Measurements from ENCODE around the gene DNAJC18. TPM values are rescaled to one million over a fixed set of nuclear protein-coding genes. Genes with fewer than 3 reads are reported as not detected.
A peak's percentile ranks its signal among the peaks of the same experiment; 100 is the strongest.

Gene DNAJC18
- total and polyA plus RNA-seq, 2 experiments from 2014 or later, result 13.4 to 18.9 TPM

GRCh38 chr5:139406963-139407362 lies 32.4 kb downstream of the DNAJC18 start (continued):
- no peak for TF ChIP-seq ZNF462 (CRISPR knock-in tag; IDR thresholded peaks at IDR 0.05)

- ATAC-seq (peak; percentile 6), DNase-seq (ENCODE audit: low spot score) (no peak)
- H2AFZ ChIP-seq, result peak overlapping the region; percentile 92
- peak overlapping the region; percentile 81 for H3K4me2 ChIP-seq
- peak overlapping the region; percentile 100 for H3K27ac Mint-ChIP-seq
- H3K27me3 ChIP-seq (ENCODE audit: insufficient read depth), result no peaks in the 10 kb centered on the region
- H3K4me3 Mint-ChIP-seq, result peak overlapping the region; percentile 95
- 0 out of 2 replicates have a peak, but pooled peaks cover 3% of the 10 kb centered on the region for H3K79me2 ChIP-seq (replicated peaks; ENCODE audit: insufficient read depth)
- peaks cover 16% of the 10 kb centered on the region for H3K4me1 ChIP-seq (ENCODE audit: insufficient read depth)
- H3K9me2 ChIP-seq (ENCODE audit: insufficient read depth), result no peaks in the 10 kb centered on the region
- peak overlapping the region; percentile 91 for H3K27ac ChIP-seq (ENCODE audit: low read depth)
- H4K20me1 ChIP-seq (replicated peaks; ENCODE audit: insufficient read depth), result 0 out of 2 replicates have a peak, but pooled peaks cover 5% of the 10 kb centered on the region
- H3K4me1 Mint-ChIP-seq, result peaks cover 15% of the 10 kb centered on the region
- H3K36me3 ChIP-seq (ENCODE audit: insufficient read depth), result no peaks in the 10 kb centered on the region
- peaks cover 6% of the 10 kb centered on the region for H3K36me3 Mint-ChIP-seq (ENCODE audit: low read depth)
- peaks cover 12% of the 10 kb centered on the region for H3K27me3 Mint-ChIP-seq (ENCODE audit: insufficient read depth, low read depth, poor library complexity)
- peak overlapping the region; percentile 65 for H3K4me3 ChIP-seq
- H3F3A ChIP-seq (replicated peaks; ENCODE audit: low read depth), result peaks cover 16% of the 10 kb centered on the region
- no peaks in the 10 kb centered on the region for H3K9me3 Mint-ChIP-seq
- TF ChIP-seq ZNF114 (CRISPR knock-in tag; IDR thresholded peaks at IDR 0.05) (no peak), ZNF331 (CRISPR knock-in tag; IDR thresholded peaks at IDR 0.05; ENCODE audit: low read depth) (no peak), CREB1 (CRISPR knock-in tag; IDR thresholded peaks at IDR 0.05; ENCODE audit: low read depth) (no peak), ETS1 (IDR thresholded peaks at IDR 0.05) (no peak)
- TF ChIP-seq, protein P1, sequence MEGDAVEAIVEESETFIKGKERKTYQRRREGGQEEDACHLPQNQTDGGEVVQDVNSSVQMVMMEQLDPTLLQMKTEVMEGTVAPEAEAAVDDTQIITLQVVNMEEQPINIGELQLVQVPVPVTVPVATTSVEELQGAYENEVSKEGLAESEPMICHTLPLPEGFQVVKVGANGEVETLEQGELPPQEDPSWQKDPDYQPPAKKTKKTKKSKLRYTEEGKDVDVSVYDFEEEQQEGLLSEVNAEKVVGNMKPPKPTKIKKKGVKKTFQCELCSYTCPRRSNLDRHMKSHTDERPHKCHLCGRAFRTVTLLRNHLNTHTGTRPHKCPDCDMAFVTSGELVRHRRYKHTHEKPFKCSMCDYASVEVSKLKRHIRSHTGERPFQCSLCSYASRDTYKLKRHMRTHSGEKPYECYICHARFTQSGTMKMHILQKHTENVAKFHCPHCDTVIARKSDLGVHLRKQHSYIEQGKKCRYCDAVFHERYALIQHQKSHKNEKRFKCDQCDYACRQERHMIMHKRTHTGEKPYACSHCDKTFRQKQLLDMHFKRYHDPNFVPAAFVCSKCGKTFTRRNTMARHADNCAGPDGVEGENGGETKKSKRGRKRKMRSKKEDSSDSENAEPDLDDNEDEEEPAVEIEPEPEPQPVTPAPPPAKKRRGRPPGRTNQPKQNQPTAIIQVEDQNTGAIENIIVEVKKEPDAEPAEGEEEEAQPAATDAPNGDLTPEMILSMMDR (conservative IDR thresholded peaks at IDR 0.05; ENCODE audit: low read depth in 2 of 2), result 0 out of 4 replicates have a peak, but pooled peaks of 1 of the 2 experiments have one; percentile 5
These were observed 34.9 kb downstream of the DNAJC18 start for GRCh38 chr5:139404484-139404840.
